Stimulated activated CD8-positive, alpha-beta memory T cell treated with anti-CD3 and anti-CD28 coated beads, Interleukin-15, amount 100 ng/mL, for 1 hour (primary cell): ENCODE results near the gene JADE2.
"Not testable (repeated sequence)": the region's sequence is repeated elsewhere in the genome, so short reads cannot be mapped to it uniquely, and the experiment has no call there.

Source experiments
- DNase-seq: peaks from one replicate; pipeline ENCODE4 v3.0.0-alpha.2; 2020; ENCODE audit warnings: low read depth

Gene JADE2

GRCh38 chr5:134524826-134525682 lies at the start of gene JADE2:
TSS of gene JADE2 (plus strand) at chr5:134525670. CDS start at chr5:134535858, 10,188 bp downstream.
- DNase-seq: peak; percentile 57

DNA sequence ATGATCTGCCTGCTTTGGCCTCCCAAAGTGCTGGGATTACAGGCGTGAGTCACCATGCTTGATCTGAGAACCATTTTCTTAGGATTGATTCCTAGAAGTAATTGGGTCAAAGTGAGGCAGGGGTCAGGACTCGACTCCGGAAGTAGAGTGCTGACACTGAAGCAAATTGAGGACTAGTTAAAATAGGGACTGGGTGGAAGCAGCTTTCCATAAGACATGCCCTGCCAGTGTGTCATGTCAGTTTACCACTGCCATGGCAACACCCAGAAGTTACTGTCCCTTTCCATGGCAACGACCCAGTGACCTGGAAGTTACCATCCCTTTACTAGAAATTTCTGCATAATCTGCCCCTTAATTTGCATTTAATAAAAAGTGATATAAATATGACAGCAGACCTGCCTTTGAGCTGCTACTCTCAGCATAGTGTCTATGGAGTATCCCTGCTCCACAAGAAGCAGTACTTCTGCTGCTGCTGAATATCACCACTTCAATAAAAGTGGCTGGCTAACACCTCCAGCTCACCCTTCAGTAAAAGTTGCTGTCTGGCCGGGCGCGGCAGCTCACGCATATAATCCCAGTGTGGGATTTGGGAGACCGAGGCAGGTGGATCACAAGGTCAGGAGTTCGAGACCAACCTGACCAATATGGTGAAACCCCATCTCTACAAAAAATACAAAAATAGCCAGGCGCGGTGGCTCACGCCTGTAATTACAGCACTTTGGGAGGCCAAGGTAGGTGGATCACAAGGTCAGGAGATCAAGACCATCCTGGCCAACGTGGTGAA lies 47.8 kb upstream of the JADE2 start:
- DNase-seq: no peak

GRCh38 chr5:134479839-134480238 lies 45.6 kb upstream of the JADE2 start:
- DNase-seq: no peak

- no peak for DNase-seq
Observed at GRCh38 chr5:134489227-134489944, 36.1 kb upstream of the JADE2 start.

- no peak for DNase-seq
Observed at GRCh38 chr5:134490255-134490924, 35.1 kb upstream of the JADE2 start.

DNA sequence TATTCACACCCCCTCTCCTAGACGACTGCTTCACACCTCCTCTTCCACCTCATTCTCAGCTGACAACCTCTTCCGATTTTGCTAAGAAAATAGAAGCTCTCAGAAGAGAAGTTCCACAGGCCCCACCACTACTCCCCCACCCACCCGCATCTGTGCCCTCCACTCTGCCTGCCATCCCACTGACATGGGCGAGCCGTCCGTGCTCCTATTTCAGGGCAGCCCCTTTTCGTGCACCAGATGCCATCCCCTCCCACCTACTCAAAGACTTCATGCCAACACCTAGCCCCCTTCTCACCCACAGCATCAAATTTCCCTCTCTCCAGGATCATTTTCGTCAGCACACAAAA lies 34.6 kb upstream of the JADE2 start:
- DNase-seq: no peak

DNA sequence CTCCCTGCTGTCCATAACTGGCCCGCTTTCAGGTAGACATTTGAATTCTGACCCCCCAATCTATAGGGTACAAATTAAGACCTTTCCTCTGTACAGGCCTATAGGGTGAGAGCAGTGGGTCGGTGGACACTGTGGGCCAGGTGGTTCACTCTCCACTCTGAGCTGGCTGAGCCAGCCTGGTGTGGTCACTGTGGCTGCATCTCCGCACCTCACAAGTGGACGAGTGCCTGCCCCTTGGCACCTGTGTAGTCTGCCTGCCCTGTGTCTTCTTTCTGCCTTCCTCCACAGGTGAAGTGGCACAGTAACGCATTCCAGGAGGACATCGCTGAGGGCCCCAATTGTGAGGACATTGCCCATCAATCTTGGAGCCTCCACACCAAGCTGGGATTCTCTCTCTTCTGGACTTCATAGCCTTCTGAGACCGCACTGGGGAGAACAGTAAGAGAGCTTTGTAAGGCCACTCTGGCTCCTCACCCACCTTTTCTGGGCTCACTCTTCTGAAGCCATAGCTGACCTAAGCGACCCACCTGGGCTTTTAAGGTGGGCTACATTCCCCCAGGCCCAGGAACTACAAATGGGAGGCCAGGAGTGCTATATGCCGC lies 33.5 kb upstream of the JADE2 start:
- DNase-seq: no peak

DNA sequence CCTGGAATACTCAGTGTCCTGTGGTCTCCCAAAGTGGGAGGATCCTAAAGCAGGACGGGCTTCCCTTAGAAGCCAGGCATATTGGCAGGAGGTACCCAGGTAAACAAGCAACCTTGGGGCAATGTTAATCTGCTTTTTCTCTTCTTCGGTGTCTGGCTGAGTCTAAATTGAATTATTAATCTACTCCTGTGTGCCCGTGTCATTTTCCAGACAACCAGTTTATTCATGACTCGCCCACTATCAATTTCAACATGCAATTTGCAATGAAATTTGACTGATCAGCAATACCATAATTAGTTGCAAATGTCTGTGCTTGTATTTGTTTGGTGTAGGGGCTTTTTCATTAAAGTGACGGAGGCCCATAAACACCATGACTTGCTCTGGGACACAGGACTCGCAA lies 32.9 kb upstream of the JADE2 start:
- no peak for DNase-seq

GRCh38 chr5:134493461-134494055 lies 31.9 kb upstream of the JADE2 start:
- DNase-seq: no peak

DNA sequence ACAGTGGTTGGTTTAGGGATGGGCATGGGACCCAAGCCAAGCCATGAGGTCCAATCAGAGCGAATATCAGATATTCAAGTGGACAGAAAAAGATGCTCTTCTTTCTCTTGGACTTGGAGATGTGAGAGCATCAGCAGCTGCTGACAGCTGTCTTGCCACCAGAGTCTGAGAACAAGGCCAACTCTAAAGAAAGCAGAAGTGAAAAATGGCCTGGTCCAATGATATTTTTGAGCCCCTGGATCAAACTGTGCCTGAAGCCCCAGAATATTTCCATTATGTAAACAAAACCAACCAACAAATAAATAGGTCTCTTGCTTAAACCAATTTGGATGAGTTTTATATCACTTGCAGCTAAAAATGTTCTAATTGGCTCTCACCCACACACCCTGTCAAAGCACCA lies 30.7 kb upstream of the JADE2 start:
- no peak for DNase-seq

GRCh38 chr5:134499905-134500304 lies 25.6 kb upstream of the JADE2 start:
- not testable (repeated sequence) for DNase-seq

- DNase-seq: no peak
Observed at GRCh38 chr5:134500699-134501430, 24.6 kb upstream of the JADE2 start.

DNA sequence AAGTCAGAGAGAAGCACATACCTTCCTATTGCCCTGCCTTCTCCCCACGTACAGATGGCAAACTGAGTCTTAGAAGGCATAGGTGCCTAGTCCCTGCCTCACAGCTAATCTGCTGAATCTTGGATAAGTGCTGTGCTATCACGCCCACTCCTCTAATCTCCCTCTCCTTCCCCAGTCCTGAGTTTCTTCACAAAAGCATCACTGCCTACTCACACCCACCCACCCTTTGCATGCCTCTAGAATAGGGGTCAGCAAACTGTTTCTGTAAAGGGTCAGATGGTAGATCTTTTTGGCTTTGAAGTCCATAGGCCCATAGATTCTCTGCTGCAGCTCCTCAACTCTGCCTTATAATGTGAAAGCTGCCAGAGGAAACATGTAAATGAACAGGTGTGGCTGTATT lies 23.2 kb upstream of the JADE2 start:
- DNase-seq: no peak

DNA sequence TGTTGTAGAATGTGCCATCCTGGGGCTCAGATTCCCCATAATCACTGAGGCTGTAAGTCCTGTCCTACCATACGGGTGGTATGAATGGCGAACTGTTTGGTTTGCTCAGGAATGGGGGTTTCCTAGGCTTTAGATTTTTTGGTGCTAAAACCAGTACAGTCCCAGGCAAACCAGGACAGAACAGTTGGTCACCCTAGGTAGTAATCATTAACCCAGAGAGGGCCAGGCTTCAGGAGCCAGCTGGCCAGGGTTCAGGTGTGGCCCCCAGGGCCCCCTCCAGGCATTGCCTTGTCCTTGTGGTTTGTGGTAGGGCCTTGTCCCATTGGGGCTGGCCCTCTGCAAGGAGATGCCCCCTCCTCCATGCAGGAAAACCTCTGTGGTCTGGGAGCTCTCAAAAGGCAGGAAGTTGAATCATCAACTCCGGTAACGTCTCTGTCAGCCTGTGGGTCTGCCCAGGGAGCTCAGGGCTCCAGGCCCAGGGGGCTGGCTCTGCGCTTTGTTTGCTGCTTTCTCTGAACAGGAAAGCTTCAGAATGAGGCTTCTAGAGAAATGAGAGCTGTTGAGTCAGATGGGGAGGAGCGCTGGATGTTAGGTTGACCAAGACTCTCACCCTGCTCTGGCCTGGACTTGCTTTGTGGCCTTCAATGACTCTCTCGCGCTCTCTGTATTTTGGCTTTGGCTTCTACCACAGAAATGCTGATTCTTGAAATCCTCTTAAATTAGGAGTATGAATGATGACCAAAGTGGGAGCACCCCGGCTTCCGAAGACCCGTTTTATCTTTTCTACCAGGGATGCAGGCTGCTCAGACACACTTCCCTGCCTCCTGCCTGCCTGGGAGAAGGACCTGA lies 22.2 kb upstream of the JADE2 start:
- peak; percentile 14 for DNase-seq

DNA sequence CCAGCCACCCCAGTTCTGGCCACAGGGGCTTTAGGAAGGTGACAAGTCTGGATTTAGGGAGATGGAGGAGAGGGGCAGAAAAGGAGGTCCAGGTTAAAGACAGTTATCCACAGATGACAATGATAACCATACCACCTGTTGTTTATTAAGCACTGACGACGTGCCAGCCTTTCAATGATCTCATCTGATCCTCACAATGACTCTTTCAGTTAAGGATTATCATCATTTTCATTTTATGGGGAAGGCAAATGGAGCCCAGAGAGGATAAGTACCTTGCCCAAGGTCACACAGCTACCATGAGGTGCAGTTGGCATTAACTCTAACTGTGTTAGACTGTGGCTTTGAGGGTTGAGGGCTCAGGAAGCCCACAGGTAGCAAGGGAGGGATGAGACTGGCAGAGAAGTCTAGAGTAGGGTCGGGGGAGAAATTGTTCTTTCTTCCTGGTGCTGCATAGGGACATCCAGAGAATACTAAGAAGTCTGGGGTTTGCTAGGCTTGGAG lies 21.5 kb upstream of the JADE2 start:
- DNase-seq: no peak

DNA sequence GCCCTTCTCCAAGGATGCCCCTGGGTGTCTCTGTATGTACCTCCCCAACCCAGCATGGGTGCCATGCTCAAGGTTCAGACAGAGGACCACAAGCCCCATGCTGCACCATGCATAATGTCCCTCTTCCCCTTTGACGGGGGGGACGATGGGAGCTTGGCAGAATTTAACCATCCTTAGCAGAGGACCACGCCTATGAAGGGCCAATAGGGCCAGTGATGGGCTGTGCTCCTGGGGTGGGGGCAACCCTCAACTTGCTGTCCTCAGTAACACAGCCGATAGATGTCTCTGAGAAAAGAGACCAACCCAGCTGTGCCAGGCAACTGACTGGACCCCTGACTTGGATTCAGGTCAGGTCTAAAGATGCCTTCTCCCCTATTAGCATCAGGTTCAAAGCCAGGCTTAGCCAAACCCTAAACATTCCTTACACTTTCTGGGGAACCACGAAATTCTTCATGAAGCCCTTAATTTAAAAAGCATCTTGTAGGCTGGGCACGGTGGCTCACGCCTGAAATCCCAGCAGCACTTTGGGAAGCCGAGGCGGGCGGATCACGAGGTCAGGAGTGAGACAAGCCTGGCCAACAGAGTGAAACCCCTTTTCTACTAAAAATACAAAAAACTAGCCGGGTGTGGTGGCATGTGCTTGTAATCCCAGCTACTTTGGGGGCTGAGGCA lies 20.7 kb upstream of the JADE2 start:
- no peak for DNase-seq

GRCh38 chr5:134506054-134507039 lies 19.1 kb upstream of the JADE2 start:
- DNase-seq: no peak

- no peak for DNase-seq
Observed at GRCh38 chr5:134507452-134507851, 18.0 kb upstream of the JADE2 start.
